GM13977 (cell line): Measurements from ENCODE around the gene C15orf39.

ENCODE experiments used
- DNase-seq: peaks from one replicate; pipeline ENCODE4 v3.0.0; 2012; ENCODE audit warnings: low spot score
- in situ Hi-C: fragments of 300-500 bp; cut with MboI; formaldehyde crosslinking; loops from one replicate; pipeline ENCODE4 v1.12.0; 2022; ENCODE audit warnings: low sequenced_read_pairs, low pct_unique_long_range_greater_than_20kb, mixed read lengths, inconsistent platforms; ENCODE audit not compliant: unreplicated experiment
- TF ChIP-seq, protein P1 (sequence below): IDR thresholded peaks from 2 replicates; pipeline ENCODE4 v1.5.1; 2012; ENCODE audit warnings: mild to moderate bottlenecking, control low read depth; ENCODE audit not compliant: insufficient read depth; ENCODE audit errors: extremely low read depth, missing control alignments

The C15orf39 gene

DNA sequence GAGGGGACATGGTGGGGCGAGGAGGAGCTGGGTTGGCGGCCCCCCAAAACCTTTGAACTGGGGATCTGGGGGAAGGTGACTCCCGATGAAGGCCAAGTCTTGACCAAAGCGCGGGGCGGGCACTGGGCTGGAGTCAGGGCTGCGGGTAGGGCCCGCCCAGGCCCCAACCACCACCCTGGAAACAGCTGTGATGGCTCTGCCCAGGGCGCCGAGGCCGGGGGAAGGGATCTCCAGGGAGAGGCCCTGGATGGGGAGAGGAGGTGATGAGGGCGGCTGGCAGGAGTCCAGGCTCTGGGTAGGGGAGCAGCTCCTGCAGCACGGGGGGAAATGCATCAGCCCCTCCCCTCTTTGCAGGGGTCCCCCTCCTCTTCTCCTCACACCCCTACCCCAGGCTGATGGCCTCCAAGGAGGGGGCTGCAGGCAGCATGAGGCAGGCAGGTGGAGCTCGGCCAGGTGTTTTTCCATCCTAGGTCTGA lies 5.9 kb upstream of the C15orf39 start:
- TF ChIP-seq, protein P1, sequence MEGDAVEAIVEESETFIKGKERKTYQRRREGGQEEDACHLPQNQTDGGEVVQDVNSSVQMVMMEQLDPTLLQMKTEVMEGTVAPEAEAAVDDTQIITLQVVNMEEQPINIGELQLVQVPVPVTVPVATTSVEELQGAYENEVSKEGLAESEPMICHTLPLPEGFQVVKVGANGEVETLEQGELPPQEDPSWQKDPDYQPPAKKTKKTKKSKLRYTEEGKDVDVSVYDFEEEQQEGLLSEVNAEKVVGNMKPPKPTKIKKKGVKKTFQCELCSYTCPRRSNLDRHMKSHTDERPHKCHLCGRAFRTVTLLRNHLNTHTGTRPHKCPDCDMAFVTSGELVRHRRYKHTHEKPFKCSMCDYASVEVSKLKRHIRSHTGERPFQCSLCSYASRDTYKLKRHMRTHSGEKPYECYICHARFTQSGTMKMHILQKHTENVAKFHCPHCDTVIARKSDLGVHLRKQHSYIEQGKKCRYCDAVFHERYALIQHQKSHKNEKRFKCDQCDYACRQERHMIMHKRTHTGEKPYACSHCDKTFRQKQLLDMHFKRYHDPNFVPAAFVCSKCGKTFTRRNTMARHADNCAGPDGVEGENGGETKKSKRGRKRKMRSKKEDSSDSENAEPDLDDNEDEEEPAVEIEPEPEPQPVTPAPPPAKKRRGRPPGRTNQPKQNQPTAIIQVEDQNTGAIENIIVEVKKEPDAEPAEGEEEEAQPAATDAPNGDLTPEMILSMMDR: no peak

DNA sequence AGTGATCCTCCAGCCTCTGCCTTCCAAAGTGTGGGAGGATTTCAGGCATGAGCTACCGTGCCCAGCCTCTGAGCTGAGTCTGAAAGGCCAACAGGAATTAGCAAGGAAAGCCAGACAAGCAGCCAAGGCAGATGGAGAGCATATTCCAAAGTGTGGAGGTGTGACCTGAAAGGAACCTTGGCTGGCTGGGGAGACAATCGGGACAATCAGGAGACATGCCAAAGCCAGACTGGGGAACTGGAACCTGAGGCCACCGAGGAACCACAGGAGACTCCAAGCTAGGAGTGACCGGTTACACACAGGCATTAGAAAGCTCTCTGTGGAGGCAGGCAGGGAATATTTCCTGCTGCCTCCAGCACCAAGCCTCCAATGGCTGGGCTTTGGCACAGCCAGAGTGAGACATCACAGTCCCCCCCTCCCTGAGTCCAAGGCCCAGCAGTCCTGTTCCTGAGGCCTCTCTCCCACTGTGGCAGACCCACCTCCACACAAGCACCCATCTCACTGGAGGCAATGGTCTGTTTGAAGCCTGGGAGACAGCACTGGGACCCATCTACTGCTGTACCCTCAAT lies 4.5 kb upstream of the C15orf39 start:
- in situ Hi-C loops: no loop called here
- TF ChIP-seq, protein P1: no peak
- DNase-seq: no peak

More for the DNA sequence above, 5.9 kb upstream of the C15orf39 start:
- DNase-seq: no peak
- in situ Hi-C loops: no loop called here

DNA sequence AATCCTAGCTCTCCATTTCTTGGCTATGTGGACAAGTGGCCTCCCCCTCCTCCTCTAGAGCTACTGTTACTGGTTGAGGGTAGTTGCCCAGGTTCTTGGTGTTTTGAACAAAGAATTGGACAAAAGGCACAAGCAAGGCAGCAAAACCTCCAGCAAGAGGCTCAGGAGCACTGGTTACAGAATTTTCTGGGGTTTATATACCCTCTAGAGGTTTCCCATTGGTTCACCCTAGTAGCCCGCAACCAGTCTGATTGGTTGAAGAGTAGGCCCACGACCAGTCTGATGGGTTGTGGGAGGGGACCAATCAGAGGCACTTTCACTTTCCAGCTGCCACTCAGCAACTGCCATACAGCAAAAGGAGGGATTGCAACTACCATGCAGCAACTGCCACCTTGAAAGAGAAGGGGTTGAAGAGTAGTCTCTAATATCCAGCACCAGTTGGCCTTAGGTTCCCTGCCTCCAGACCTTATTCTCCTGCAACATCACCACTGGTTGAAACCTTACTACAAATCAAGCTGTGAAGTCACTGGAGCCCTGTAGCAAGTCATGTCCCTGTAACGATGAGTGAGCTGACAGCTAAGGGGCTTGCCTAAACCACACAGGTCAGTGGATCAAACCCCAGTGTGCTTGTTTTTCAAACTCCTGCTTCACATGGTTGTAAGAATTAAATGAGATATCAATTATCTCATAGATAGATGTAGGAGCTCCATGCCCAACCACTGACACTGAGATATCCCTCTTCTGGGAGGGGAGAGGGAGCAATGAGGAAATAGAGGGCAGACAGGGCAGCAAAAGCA lies 2.9 kb upstream of the C15orf39 start:
- TF ChIP-seq, protein P1: no peak
- peak; percentile 83 for DNase-seq
- in situ Hi-C loops: no loop called here

DNA sequence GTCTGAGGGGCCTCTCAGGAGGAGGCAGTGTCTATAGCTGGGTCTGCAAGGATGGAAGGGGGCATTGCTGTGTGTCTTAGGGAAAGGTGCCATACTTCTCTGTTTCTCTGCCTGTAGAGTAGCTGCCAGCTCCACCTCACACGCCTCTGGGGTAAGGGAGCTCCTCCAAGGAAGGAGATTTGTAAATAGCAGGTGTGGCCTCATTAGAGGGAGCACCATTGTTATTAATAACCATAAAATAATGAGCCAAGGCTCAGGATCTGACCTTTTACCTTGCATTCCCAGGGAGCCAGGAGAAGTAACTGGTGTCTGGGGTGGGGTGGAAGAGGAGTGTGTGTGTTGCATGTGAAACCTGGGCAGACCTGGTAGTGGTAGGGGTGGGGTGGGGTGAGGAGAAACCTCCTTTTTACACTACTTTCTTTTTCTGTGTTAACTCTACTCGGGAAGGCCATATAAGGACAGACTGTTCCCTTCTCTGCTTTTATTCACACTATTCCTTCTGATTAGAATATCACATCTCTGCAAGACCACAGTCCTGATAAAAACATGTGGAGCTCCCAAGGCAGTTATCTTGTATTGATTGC lies 2.2 kb upstream of the C15orf39 start:
- in situ Hi-C loops: no loop called here

DNA sequence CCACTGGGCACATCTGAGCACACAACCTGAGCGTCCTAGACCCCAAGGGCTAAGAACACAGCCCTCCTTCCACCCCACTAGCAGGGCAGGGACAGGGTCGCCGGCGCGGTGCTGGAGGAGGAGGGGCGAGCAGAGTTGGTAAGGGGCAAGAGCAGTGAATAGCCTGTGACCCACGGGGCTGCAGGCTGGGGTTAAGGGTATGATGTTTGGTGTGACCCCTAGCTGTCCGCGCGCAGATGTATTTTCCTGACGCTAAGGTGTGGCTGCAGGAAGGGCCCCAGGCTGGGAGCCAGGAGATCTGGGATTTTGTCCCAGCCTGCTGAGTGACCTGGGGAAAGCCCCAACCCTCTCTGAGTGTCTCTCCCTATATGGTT lies 1.3 kb upstream of the C15orf39 start:
- TF ChIP-seq, protein P1: no peak
- DNase-seq: no peak
- in situ Hi-C loops: no loop called here

More for the DNA sequence above, 2.2 kb upstream of the C15orf39 start:
- TF ChIP-seq, protein P1: no peak
- peak; percentile 61 for DNase-seq

DNA sequence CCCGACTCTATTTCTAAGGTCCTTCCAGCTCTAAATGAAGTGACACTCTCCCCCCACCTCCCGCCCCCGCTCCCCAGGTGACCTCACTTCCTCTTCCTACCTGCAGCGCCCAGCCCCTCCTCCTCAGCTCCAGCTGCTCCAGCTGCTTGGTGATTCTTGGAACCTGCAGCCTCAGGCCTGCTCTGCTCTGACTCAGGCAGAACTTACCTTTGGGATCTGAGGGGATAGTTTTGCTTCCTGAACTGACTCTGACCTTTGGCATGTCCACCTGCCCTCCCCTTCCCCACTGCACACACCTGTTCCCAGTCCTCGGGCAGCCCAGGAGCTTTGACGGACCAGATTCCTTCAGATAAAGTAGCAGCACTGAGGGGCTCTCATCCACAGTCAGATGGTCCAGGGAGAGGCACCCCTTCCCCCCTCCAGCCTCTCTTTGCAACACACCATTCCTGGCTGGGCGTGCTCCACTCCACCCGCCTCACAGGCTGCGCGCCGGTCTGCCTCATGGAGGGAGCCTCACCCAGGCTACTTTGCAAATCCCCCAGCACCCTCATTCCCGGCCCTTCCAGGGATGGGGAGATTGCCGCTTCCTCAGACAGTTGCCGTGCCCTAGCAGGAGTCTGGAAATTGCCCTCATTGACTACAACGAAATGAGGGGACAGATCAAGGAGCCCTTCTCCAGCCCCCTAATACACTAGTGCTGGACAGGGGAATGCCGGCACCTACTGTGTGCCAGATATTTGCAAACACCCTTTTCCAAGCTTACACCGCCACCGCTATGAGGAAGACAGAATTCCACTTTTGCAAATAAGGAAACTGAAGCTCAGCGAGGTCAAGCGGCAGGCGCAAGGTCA lies 692 bp upstream of the C15orf39 start:
- TF ChIP-seq, protein P1: no peak
- peak; percentile 74 for DNase-seq
- in situ Hi-C loops: no loop called here
